ENCODE results near the gene PAK2. TPM values are rescaled to one million over a fixed set of nuclear protein-coding genes. Genes with fewer than 3 reads are reported as not detected.

PAK2 gene
- total and polyA plus RNA-seq, 2 of the 4 experiments (the other 2 are of a cell fraction): 31.8 to 36.0 TPM

DNA sequence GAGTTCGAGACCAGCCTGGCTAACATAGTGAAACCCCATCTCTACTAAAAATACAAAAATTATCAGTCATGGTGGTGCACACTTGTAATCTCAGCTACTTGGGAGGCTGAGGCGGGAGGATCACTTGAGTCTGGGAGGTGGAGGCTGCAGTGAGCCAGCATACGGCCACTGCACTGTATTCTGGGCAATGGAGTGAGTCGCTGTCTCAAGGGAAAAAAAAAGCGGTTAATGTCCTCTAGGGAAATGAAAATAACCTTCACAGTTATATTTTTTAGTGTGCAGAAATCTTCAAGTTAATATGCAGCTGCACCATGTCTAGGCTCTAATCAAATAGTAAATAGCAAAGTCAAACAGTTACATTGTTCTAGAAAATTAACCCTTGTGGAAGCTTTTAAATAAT lies 42.4 kb upstream of the PAK2 start:
- H4K91ac ChIP-seq (ENCODE audit: insufficient read depth, low read depth, low read length): no peak overlapping the region
- no peak overlapping the region for H2AK9ac ChIP-seq (replicated peaks; ENCODE audit: low read depth, low read length, poor library complexity)
- no TSS peak for BruUV-seq (replicated peaks)
- no peak overlapping the region for H3K4me2 ChIP-seq (ENCODE audit: low read depth, low read length)
- H3K36me3 ChIP-seq (ENCODE audit: control insufficient read depth, insufficient read depth, low read length): no peaks in the 10 kb centered on the region
- no peak overlapping the region for H3K4ac ChIP-seq (ENCODE audit: low read depth, low read length)
- 0 out of 2 replicates have a peak, but pooled peaks cover 1% of the 10 kb centered on the region for H3K4me1 ChIP-seq (ENCODE audit: control insufficient read depth, insufficient read depth, low read length)
- no peak for DNase-seq
- no peak overlapping the region for H3K23ac ChIP-seq (ENCODE audit: low read depth, low read length)
- H4K8ac ChIP-seq (ENCODE audit: low read depth in 2 of 2, low read length in 2 of 2): no peak overlapping the region
- TF ChIP-seq, protein P1, sequence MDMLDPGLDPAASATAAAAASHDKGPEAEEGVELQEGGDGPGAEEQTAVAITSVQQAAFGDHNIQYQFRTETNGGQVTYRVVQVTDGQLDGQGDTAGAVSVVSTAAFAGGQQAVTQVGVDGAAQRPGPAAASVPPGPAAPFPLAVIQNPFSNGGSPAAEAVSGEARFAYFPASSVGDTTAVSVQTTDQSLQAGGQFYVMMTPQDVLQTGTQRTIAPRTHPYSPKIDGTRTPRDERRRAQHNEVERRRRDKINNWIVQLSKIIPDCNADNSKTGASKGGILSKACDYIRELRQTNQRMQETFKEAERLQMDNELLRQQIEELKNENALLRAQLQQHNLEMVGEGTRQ (IDR thresholded peaks at IDR 0.05; ENCODE audit: low read depth, low read length): no peak
- no peak for TF ChIP-seq FOS (IDR thresholded peaks at IDR 0.05; ENCODE audit: low read depth, low read length)
- TF ChIP-seq RAD21 (IDR thresholded peaks at IDR 0.05; ENCODE audit: low read length): no peak
- TF ChIP-seq SMC3 (IDR thresholded peaks at IDR 0.05; ENCODE audit: low read depth, low read length): no peak
- no peak for TF ChIP-seq BHLHE40 (IDR thresholded peaks at IDR 0.05; ENCODE audit: low read depth, low read length)
- TF ChIP-seq, protein P2, sequence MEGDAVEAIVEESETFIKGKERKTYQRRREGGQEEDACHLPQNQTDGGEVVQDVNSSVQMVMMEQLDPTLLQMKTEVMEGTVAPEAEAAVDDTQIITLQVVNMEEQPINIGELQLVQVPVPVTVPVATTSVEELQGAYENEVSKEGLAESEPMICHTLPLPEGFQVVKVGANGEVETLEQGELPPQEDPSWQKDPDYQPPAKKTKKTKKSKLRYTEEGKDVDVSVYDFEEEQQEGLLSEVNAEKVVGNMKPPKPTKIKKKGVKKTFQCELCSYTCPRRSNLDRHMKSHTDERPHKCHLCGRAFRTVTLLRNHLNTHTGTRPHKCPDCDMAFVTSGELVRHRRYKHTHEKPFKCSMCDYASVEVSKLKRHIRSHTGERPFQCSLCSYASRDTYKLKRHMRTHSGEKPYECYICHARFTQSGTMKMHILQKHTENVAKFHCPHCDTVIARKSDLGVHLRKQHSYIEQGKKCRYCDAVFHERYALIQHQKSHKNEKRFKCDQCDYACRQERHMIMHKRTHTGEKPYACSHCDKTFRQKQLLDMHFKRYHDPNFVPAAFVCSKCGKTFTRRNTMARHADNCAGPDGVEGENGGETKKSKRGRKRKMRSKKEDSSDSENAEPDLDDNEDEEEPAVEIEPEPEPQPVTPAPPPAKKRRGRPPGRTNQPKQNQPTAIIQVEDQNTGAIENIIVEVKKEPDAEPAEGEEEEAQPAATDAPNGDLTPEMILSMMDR (conservative IDR thresholded peaks at IDR 0.05; ENCODE audit: low read depth, low read length): no peak
- TF ChIP-seq MAFK (IDR thresholded peaks at IDR 0.05; ENCODE audit: low read depth, low read length): no peak
- TF ChIP-seq MXI1 (IDR thresholded peaks at IDR 0.05; ENCODE audit: borderline replicate concordance, low read depth, low read length): no peak
- no peak for TF ChIP-seq RCOR1 (IDR thresholded peaks at IDR 0.05; ENCODE audit: insufficient replicate concordance, low read length)
- no peak for TF ChIP-seq RFX5 (IDR thresholded peaks at IDR 0.05; ENCODE audit: low read depth, low read length)
- H3K14ac ChIP-seq (replicated peaks; ENCODE audit: low read depth, low read length): no peak overlapping the region
- CTCF ChIA-PET: no interaction called here
- H2BK120ac ChIP-seq (ENCODE audit: low read depth, low read length): no peak overlapping the region
- H2BK5ac ChIP-seq (ENCODE audit: low read depth, low read length, poor library complexity, severe bottlenecking): no peak overlapping the region
- no peak overlapping the region for H2BK20ac ChIP-seq (ENCODE audit: low read depth, low read length)
- no peak overlapping the region for H3K9ac ChIP-seq (ENCODE audit: low read depth, low read length)
- no peak overlapping the region for H4K5ac ChIP-seq (ENCODE audit: low read depth, low read length)
- H2AFZ ChIP-seq (replicated peaks; ENCODE audit: low read length, poor library complexity): no peak overlapping the region
- no peak overlapping the region for H3K18ac ChIP-seq (ENCODE audit: low read depth, low read length)
- no peak for ATAC-seq (ENCODE audit: low read depth)
- no peak overlapping the region for H2AK5ac ChIP-seq (ENCODE audit: low read depth, low read length)
- no peaks in the 10 kb centered on the region for H3K9me3 ChIP-seq (ENCODE audit: control insufficient read depth, insufficient read depth, low read length)
- POLR2A ChIA-PET (ENCODE audit: unreplicated experiment): no interaction called here
- intact Hi-C loops (cut with micrococcal nuclease): no loop called here
- H3K4me3 ChIP-seq (ENCODE audit: insufficient read depth, low read depth, low read length): no peak overlapping the region
- WGBS, 2 experiments (ENCODE audit: extremely low coverage in 2 of 2, insufficient read length in 1 of 2): no CpG with 5 or more reads among the region's 5 CpGs
- H3K79me1 ChIP-seq (ENCODE audit: low read depth in 1 of 2, low read length in 2 of 2): no peaks in the 10 kb centered on the region
- dilution Hi-C loops (cut with HindIII; ENCODE audit: low sequenced_read_pairs, unreplicated experiment): no loop called here
- H3K9me1 ChIP-seq (ENCODE audit: insufficient read depth, low read length): no peaks in the 10 kb centered on the region
- no peak overlapping the region for H3K27ac ChIP-seq (ENCODE audit: insufficient read depth, low read length)
- no peaks in the 10 kb centered on the region for H4K20me1 ChIP-seq (ENCODE audit: insufficient read depth, low read length)
- H2BK15ac ChIP-seq (ENCODE audit: low read depth, low read length): no peak overlapping the region
- no peak overlapping the region for H3K56ac ChIP-seq (ENCODE audit: extremely low read depth, insufficient read depth, low read length)
- in situ Hi-C loops (cut with MboI; ENCODE audit: low sequenced_read_pairs): no loop called here
- no peaks in the 10 kb centered on the region for H3K27me3 ChIP-seq (ENCODE audit: control insufficient read depth, insufficient read depth, low read length)
